Measurements from ENCODE around the gene LRP10.

DNA sequence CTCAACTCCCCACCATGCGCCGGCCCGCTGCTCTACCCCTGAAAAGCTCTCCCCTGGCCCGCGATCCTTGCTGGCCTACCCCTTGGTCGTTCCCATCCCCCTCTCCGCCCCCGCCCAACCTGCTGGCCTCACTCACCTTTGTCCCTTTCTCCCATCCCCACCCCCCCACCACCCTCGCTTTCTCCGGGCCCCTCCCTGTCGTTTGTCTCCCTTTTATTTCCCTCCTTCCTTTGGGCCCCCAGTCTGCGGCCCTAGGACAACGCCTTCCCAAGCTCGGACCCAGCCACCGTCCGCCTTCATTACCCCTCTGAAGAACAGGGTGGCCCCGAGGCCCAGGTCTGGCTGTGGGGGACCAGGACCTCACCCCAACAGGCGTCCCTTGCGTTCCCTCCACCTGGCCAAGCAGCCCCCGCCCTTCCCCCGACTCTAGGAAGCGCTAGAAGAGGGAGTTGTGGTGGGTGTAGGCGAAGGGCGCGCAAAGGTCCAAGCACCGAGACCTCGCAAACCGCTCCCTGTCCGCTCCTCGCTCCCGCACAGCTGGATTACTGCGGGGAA is 49.4 kb upstream of the LRP10 start:
- TF ChIP-seq GATA3 (IDR thresholded peaks at IDR 0.05; ENCODE audit: low read depth, low read length), result no peak
- no peak for TF ChIP-seq GATA2 (IDR thresholded peaks at IDR 0.05; ENCODE audit: low read depth, low read length)

Measured in SH-SY5Y (cell line).